Spinal cord (tissue), 10 donors: ENCODE results near the gene B3GAT1. TPM values are rescaled to one million over a fixed set of nuclear protein-coding genes. Genes with fewer than 3 reads are reported as not detected.

Source experiments
- DNase-seq, 6 donors: peaks; one replicate each; pipeline versions ENCODE4 v3.0.0 to v3.0.0-alpha.2; 2013 to 2015; ENCODE audit warnings: low spot score in 6 of 6, low read depth in 4 of 6
- H3K27ac ChIP-seq: one replicate; pipeline ENCODE4 v1.5.1; 2013; ENCODE audit warnings: low read depth, low read length, control low read depth
- H3K27me3 ChIP-seq: one replicate; pipeline ENCODE4 v1.6.1; 2013; ENCODE audit warnings: low read length; ENCODE audit not compliant: control insufficient read depth, insufficient read depth
- H3K36me3 ChIP-seq: one replicate; pipeline ENCODE4 v1.6.1; 2013; ENCODE audit warnings: low read length; ENCODE audit not compliant: control insufficient read depth, insufficient read depth
- H3K4me1 ChIP-seq: one replicate; pipeline ENCODE4 v1.6.1; 2013; ENCODE audit warnings: low read length; ENCODE audit not compliant: control insufficient read depth, insufficient read depth
- H3K4me3 ChIP-seq: one replicate; pipeline ENCODE4 v1.5.1; 2013; ENCODE audit warnings: low read depth, low read length, control low read depth
- H3K9me3 ChIP-seq: one replicate; pipeline ENCODE4 v1.6.1; 2013; ENCODE audit warnings: low read length; ENCODE audit not compliant: control insufficient read depth, insufficient read depth
- WGBS: methylation state at CpG from one replicate; pipeline ENCODE4 v1.1.5; 2013; ENCODE audit warnings: missing lambda C conversion rate; ENCODE audit not compliant: insufficient coverage; 5-methylcytosine and 5-hydroxymethylcytosine counted together
- polyA plus RNA-seq, 2 donors: library from polyadenylated mRNA; unstranded; fragments of 120-200 nt; gene quantifications; one replicate each; pipeline ENCODE4 v1.2.1, GENCODE V29; 2013; ENCODE audit not compliant: insufficient read length in 2 of 2
- total RNA-seq, 2 donors: library from RNA; depleted of rRNA in 1 of 2; stranded (reverse); fragments of 120-200 nt in 1 of 2; fragments of >200 nt in 1 of 2; gene quantifications; one replicate each; pipeline versions ENCODE4 v1.2.3 to v1.2.4, GENCODE V29; 2013 to 2014
- donor health status: healthy.

The B3GAT1 gene
- total and polyA plus RNA-seq, 4 donors = 25.5 to 186 (median 86.9) TPM

DNA sequence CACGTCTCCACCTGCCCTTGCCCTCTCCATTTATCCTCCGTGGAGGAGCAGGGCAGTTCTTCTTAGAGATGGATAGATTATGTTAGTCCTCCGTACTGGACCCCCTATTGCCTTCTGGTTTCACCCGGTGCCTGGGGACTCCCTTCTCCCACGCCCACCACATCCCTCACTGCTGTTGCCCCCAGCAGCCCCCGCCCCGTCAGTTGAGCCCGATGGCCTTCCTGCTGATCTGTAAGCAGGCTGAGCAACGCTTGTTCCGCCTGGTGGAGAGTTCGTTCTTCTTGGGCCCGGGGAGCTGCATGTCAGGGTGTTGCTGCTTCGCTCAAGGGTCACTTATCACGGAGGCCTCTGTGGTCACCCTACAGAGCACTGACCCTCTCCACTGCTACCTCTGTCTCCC is 34.2 kb downstream of the B3GAT1 start:
- WGBS = 94% methylated on average over 12 of the region's 14 CpGs
- H3K36me3 ChIP-seq = peaks cover 85% of the 10 kb centered on the region
- no peaks in the 10 kb centered on the region for H3K9me3 ChIP-seq
- peaks cover 2% of the 10 kb centered on the region for H3K4me1 ChIP-seq
- no peaks in the 10 kb centered on the region for H3K27me3 ChIP-seq
- DNase-seq = no peak
- no peak overlapping the region for H3K4me3 ChIP-seq
- H3K27ac ChIP-seq = no peak overlapping the region

DNA sequence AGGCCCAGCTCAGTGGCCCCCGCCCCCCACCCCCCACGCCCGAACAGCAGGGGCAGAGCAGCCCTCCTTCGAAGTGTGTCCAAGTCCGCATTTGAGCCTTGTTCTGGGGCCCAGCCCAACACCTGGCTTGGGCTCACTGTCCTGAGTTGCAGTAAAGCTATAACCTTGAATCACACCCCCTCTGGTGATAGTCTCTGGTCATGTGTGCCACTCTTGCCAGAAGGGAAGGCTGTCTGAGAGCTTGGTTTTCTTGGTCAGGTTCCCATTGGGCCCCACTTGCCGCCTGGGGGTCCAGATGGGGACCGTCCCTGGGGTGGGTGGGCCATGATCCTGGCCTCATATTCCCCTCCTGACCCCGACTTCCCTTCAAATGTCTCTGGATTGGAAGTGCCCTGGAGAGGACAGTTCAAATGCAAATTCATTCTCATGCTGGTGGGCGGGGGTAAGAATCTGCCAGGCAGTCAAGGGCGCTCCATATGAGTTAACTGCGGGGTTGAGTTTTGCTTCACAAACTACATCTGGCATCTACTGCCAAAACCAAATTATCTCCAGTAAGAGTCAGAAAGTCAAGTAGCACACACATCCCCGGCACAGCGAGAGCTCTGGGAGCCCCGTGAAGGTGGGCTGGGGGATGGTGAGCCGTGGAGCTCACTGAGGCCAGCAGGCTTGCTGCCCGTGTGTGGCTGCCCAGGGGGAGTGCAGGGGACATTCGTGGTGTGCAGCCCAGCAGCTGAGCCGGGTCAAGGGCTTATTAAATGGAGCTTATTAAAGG is 35.7 kb downstream of the B3GAT1 start:
- Histone ChIP-seq H3K4me3 (no peak overlapping the region), H3K9me3 (no peaks in the 10 kb centered on the region), H3K27me3 (no peaks in the 10 kb centered on the region), H3K27ac (no peak overlapping the region), H3K4me1 (peaks cover 8% of the 10 kb centered on the region), H3K36me3 (peaks cover 74% of the 10 kb centered on the region)
- DNase-seq = no peak
- WGBS = 78% methylated on average over 12 of the region's 18 CpGs

DNA sequence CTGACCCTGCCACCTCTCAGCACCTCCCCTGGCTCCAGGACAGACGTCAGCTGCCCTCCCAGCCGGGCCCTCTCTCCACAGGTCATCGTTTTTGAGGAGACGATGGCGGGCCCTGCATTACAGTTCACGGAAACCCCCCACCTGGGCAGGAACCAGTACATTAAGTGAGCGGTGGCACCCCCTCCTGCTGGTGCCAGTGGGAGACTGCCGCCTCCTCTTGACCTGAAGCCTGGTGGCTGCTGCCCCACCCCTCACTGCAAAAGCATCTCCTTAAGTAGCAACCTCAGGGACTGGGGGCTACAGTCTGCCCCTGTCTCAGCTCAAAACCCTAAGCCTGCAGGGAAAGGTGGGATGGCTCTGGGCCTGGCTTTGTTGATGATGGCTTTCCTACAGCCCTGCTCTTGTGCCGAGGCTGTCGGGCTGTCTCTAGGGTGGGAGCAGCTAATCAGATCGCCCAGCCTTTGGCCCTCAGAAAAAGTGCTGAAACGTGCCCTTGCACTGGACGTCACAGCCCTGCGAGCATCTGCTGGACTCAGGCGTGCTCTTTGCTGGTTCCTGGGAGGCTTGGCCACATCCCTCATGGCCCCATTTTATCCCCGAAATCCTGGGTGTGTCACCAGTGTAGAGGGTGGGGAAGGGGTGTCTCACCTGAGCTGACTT is 37.0 kb downstream of the B3GAT1 start:
- Histone ChIP-seq H3K4me3 (no peak overlapping the region), H3K36me3 (peaks cover 71% of the 10 kb centered on the region), H3K27me3 (no peaks in the 10 kb centered on the region), H3K27ac (no peak overlapping the region), H3K9me3 (no peaks in the 10 kb centered on the region), H3K4me1 (peaks cover 9% of the 10 kb centered on the region)
- 87% methylated on average over 13 of the region's 16 CpGs for WGBS
- DNase-seq = no peak

DNA sequence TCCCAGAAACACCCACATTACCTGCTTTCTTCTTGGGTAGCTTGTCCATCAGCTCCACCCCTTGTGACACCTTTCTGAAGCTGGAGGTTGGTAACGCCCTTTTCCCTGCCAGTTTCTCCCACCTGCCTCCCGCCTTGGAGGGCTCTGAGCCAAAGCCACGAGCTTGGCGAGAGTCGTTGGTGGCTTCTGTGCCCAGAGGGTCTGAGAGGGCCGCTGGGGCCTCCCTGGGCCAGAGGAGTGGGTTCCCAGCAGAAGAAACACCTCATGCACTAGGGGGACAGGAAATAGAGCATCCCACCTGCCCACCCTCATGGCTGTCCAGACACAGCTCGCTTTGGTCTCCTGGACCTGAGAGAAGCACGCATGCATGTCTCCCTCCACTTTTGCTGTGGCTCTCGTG is 37.9 kb downstream of the B3GAT1 start:
- no peaks in the 10 kb centered on the region for H3K27me3 ChIP-seq
- 95% methylated on average over 8 of the region's 9 CpGs for WGBS
- no peak overlapping the region for H3K27ac ChIP-seq
- DNase-seq = no peak
- H3K36me3 ChIP-seq = peaks cover 64% of the 10 kb centered on the region
- H3K4me1 ChIP-seq = peaks cover 9% of the 10 kb centered on the region
- no peak overlapping the region for H3K4me3 ChIP-seq
- H3K9me3 ChIP-seq = no peaks in the 10 kb centered on the region

DNA sequence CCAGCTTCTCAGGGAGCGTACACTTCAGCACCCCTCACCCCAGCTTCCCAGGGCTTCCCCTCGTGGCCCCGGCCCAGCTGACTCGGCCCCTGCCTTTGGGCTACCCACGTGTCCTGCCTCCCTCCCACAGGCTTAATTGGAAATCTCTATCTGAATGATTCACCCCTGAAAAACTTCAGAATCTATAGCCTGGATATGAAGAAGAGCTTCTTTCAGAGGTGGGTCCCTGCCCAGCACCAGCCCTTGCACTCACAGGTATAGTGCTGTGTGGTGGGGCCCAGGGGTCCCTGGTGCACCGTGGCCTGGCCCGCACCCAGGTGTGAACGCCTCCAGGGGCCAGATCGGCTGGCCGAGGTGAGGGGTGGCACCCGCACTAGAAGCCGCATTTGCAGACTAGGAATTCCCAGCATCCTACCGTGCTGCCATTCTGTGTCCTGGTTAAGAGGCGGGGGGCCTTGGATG is 38.4 kb downstream of the B3GAT1 start:
- peaks cover 61% of the 10 kb centered on the region for H3K36me3 ChIP-seq
- 85% methylated on average over 10 of the region's 14 CpGs for WGBS
- H3K4me3 ChIP-seq = no peak overlapping the region
- H3K4me1 ChIP-seq = peaks cover 9% of the 10 kb centered on the region
- no peak for DNase-seq
- no peaks in the 10 kb centered on the region for H3K27me3 ChIP-seq
- no peaks in the 10 kb centered on the region for H3K9me3 ChIP-seq
- H3K27ac ChIP-seq = no peak overlapping the region

DNA sequence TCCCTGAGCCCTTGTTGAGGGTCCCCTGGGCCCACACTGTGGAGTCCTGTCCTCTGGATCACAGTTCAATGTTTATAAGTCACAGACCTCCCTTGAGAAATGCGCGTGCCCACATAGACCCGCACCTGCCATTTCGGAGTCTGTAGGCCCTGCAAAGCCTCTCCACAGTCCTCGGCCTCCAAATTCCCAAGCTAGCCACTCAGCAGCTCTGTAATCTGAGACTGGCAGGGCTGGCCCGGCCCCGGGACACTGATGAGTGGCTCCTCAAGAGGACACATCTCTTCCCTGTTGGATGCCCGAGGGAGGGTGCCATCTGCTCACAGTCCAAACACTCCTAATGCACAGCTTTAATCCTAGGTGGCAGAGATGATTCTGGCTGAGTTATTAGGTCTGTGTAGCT is 39.1 kb downstream of the B3GAT1 start:
- H3K27me3 ChIP-seq = no peaks in the 10 kb centered on the region
- H3K27ac ChIP-seq = no peak overlapping the region
- peaks cover 55% of the 10 kb centered on the region for H3K36me3 ChIP-seq
- no peaks in the 10 kb centered on the region for H3K9me3 ChIP-seq
- no peak for DNase-seq
- H3K4me1 ChIP-seq = peaks cover 9% of the 10 kb centered on the region
- WGBS = 86% methylated on average over 5 of the region's 8 CpGs
- no peak overlapping the region for H3K4me3 ChIP-seq

DNA sequence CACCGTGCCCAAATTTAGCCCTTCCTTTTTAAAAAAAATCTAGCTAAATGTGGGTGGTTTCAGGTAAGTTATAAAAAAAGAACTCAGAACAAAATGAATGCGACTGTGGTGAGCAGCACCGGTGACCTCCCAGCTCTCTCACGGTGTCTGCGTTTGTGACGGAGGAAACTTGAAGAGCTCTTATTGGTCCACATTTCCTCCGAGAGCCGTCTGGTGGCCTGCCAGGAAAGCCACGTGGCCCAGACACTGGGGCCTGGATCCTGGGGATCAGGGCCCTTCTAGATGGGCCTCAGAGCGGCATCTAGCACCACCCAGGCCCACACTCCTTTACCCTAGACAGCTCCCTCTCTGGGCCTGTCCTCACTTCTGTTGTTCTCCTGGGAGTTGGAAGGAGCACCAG is 39.5 kb downstream of the B3GAT1 start:
- peaks cover 13% of the 10 kb centered on the region for H3K4me1 ChIP-seq
- no peak overlapping the region for H3K27ac ChIP-seq
- WGBS = 84% methylated on average over 8 of the region's 10 CpGs
- no peak for DNase-seq
- no peaks in the 10 kb centered on the region for H3K27me3 ChIP-seq
- no peaks in the 10 kb centered on the region for H3K9me3 ChIP-seq
- peaks cover 51% of the 10 kb centered on the region for H3K36me3 ChIP-seq
- no peak overlapping the region for H3K4me3 ChIP-seq

DNA sequence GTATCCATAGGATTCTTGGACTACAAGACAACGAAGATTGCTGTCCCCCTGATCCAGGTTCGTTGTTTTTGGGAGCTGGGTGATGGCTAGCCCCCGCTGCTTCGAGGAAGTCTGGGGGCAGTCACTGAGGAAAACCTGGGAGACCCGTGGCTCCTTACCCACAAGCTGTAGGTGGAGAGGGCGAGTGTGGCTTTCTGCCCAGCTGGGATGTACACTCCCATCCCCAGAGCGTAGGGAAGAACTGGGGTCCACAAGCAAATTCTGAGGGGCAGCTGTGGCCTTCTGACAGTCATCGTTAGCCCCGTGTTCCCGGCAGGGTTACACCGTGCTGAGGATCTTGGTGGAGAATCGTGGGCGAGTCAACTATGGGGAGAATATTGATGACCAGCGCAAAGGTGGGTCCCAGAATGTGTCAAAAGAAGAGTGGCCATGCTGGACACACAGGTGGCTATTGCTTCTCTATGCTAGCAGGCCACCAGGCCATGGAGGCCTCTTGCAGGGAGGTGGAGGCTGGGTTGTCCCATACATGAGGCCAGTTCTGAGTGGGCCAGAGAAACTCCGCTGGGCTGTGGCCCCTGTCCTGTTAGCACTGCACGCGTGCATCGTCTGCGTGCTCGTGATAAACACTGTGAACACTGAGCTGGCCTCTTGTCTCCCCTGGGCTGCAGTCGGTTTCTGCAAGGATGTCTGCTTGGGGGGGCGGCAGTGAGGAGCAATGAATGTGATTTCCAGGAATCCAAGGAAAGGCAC is 40.4 kb downstream of the B3GAT1 start:
- no peaks in the 10 kb centered on the region for H3K9me3 ChIP-seq
- H3K4me3 ChIP-seq = no peak overlapping the region
- DNase-seq = no peak
- H3K36me3 ChIP-seq = peaks cover 42% of the 10 kb centered on the region
- H3K27ac ChIP-seq = no peak overlapping the region
- WGBS = 94% methylated on average over 22 of the region's 22 CpGs
- no peaks in the 10 kb centered on the region for H3K27me3 ChIP-seq
- peaks cover 16% of the 10 kb centered on the region for H3K4me1 ChIP-seq

DNA sequence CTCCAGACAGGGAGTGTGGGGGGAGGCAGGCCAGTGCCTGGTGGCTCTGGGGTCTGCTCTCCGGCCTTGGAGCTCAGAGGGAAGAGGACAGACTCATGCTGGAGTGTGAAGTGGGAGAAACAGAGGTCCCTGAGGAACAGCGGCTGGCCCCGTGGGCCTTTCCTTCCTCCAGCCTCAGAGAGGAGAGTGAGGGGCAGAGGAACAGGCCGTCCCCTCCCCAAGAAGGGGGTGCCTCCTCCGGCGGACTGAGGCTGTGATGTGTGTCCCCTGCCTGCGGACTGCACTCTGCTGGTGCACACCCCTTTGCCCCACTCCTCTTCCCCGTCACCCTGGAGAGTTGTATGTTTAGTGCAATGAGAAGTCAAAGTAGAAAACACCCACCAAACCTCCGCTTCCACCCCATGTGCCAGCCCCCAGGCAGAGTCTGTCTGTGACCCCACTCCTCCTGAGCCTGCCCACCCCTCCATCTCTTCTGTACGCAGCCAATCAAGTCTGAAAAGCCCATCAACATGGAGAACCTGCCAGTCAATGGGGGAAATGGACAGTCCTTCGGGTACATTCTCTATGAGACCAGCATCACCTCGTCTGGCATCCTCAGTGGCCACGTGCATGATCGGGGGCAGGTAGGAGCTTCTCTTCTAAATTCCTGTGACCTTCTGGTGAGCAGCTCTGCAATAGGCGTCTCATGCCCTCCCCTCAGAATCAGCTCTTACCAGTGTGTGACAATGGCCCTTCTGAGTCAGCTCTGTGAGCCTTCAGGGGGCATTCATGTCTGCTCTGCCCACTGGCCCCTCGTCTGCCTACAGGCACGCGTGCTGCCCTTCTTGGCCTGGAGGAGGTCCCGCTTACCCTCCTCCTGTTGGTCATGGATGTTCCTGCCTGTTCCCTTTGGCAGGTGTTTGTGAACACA is 41.3 kb downstream of the B3GAT1 start:
- H3K27me3 ChIP-seq = no peaks in the 10 kb centered on the region
- WGBS = 90% methylated on average over 13 of the region's 19 CpGs
- H3K4me3 ChIP-seq = no peak overlapping the region
- H3K9me3 ChIP-seq = no peaks in the 10 kb centered on the region
- peaks cover 35% of the 10 kb centered on the region for H3K36me3 ChIP-seq
- peaks cover 19% of the 10 kb centered on the region for H3K4me1 ChIP-seq
- no peak for DNase-seq
- no peak overlapping the region for H3K27ac ChIP-seq
